Kidney (tissue), 14 donors: ENCODE data around the gene KHDC4. TPM values are rescaled to one million over a fixed set of nuclear protein-coding genes. Genes with fewer than 3 reads are reported as not detected.
A peak's percentile ranks its signal among the peaks of the same experiment; 100 is the strongest.

Experiments used
- DNase-seq, 5 donors: peaks; one replicate each; pipeline ENCODE4 v3.0.0-alpha.2; 2013 to 2020
- FAIRE-seq: peaks from 2 replicates; lab custom pipeline; 2012; peaks lifted over from hg19 to GRCh38; lab: Jason Lieb, UNC
- H3K27ac ChIP-seq, 2 donors: one replicate each; pipeline ENCODE4 v1.7.0; 2013; ENCODE audit warnings: low read depth in 2 of 2, low read length in 2 of 2, inconsistent platforms in 1 of 2
- H3K27me3 ChIP-seq: one replicate; pipeline ENCODE4 v1.7.1; 2013; ENCODE audit warnings: low read length, inconsistent platforms; ENCODE audit not compliant: control insufficient read depth, insufficient read depth
- H3K36me3 ChIP-seq, 3 donors: one replicate each; pipeline versions ENCODE4 v1.7.0 to v1.7.1; 2013; ENCODE audit warnings: low read length in 3 of 3, control low read depth in 1 of 3, inconsistent platforms in 1 of 3; ENCODE audit not compliant: insufficient read depth in 3 of 3, control insufficient read depth in 2 of 3
- H3K4me1 ChIP-seq, 3 donors: one replicate each; pipeline versions ENCODE4 v1.7.0 to v1.7.1; 2013; ENCODE audit warnings: low read length in 3 of 3, inconsistent platforms in 1 of 3, low read depth in 1 of 3; ENCODE audit not compliant: control insufficient read depth in 2 of 3, insufficient read depth in 2 of 3
- H3K4me3 ChIP-seq, 3 donors: one replicate each; pipeline versions ENCODE4 v1.7.0 to v1.8.1; 2013; ENCODE audit warnings: low read length in 3 of 3, control low read depth in 1 of 3, inconsistent platforms in 1 of 3
- H3K9ac ChIP-seq, 3 donors: one replicate each; pipeline versions ENCODE4 v1.7.0 to v1.7.1; 2013; ENCODE audit warnings: low read length in 3 of 3, control low read depth in 1 of 3, inconsistent platforms in 1 of 3
- H3K9me3 ChIP-seq, 3 donors: one replicate each; pipeline versions ENCODE4 v1.7.0 to v1.7.1; 2013; ENCODE audit warnings: low read length in 3 of 3, control low read depth in 1 of 3, inconsistent platforms in 1 of 3; ENCODE audit not compliant: control insufficient read depth in 2 of 3, insufficient read depth in 1 of 3
- CTCF ChIP-seq: IDR thresholded peaks from 3 replicates; pipeline ENCODE4 v1.5.1; 2012; ENCODE audit warnings: mild to moderate bottlenecking, moderate library complexity, borderline replicate concordance; ENCODE audit not compliant: insufficient read depth; ENCODE audit errors: extremely low read depth
- intact Hi-C: fragments of 100-400 bp; cut with DNase I; formaldehyde crosslinking; loops from one replicate; pipeline ENCODE4 v1.11.1; 2022
- polyA plus RNA-seq: library from polyadenylated mRNA; stranded (reverse); fragments of 350-450 nt; fragmentation: Illumina TruSeq; extraction: RNeasy Lipid Tissue Mini Kit (QIAGEN cat#74804); gene quantifications from one replicate; pipeline ENCODE4 v1.2.3, GENCODE V29; 2014; ENCODE audit warnings: low read depth, low replicate concordance; ENCODE audit not compliant: insufficient read depth
- total RNA-seq: library from RNA; stranded (reverse); fragmentation: NEBNext Ultra II Directional; extraction: Animal tissue kit (Norgen Biotek cat#: 25700); gene quantifications from one replicate; pipeline ENCODE4 v1.2.1, GENCODE V29; 2021
- donor health status: control.
- donor health status: control.
- donor health status: control.
- donor health status: control.
- donor health status: control.
- donor health status: DM: yes; HTN: yes; CAD: no.
- donor health status: Normal renal cell carcinoma (clear cell type).

The KHDC4 gene
- total and polyA plus RNA-seq, 2 donors from 2014 or later = 19.8 to 57.4 TPM

GRCh38 chr1:155952505-155952890 is 18.3 kb upstream of the KHDC4 start:
- no peaks in the 10 kb centered on the region for H3K9me3 ChIP-seq
- H3K36me3 ChIP-seq = peaks cover 12 to 28% (median 15%) of the 10 kb centered on the region in 3 donors
- H3K4me3 ChIP-seq = no peak overlapping the region
- H3K27ac ChIP-seq = no peak overlapping the region
- TF ChIP-seq CTCF = no peak
- H3K4me1 ChIP-seq = no peaks in the 10 kb centered on the region
- intact Hi-C loops = no loop called here
- no peak overlapping the region for H3K9ac ChIP-seq
- DNase-seq = no peak
- FAIRE-seq = no peak
- H3K27me3 ChIP-seq = no peaks in the 10 kb centered on the region

- Histone ChIP-seq H3K27ac (no peak overlapping the region), H3K9ac (no peak overlapping the region), H3K4me1 (no peaks in the 10 kb centered on the region), H3K36me3 (peaks cover 12 to 27% (median 15%) of the 10 kb centered on the region in 3 donors), H3K4me3 (no peak overlapping the region), H3K9me3 (no peaks in the 10 kb centered on the region), H3K27me3 (no peaks in the 10 kb centered on the region)
- intact Hi-C loops = no loop called here
- peak in 2 of 5 donors; percentile 16 to 28 for DNase-seq
- no peak for FAIRE-seq
- no peak for TF ChIP-seq CTCF
Measured at GRCh38 chr1:155951753-155952504, 17.7 kb upstream of the KHDC4 start.

GRCh38 chr1:155950829-155951228 is 16.6 kb upstream of the KHDC4 start:
- Histone ChIP-seq H3K36me3 (peaks cover 12 to 34% (median 15%) of the 10 kb centered on the region in 3 donors), H3K27me3 (no peaks in the 10 kb centered on the region), H3K4me1 (no peaks in the 10 kb centered on the region), H3K9ac (no peak overlapping the region), H3K4me3 (no peak overlapping the region), H3K27ac (no peak overlapping the region), H3K9me3 (no peaks in the 10 kb centered on the region)
- peak in 2 of 5 donors; percentile 29 to 72 for DNase-seq
- no peak for FAIRE-seq
- no peak for TF ChIP-seq CTCF
- intact Hi-C loops = no loop called here
